AG09309 (cell line): Measurements from ENCODE around the gene CHIA.

Source experiments
- DNase-seq: peaks from one replicate; pipeline ENCODE4 v3.0.0-alpha.2; 2010; ENCODE audit warnings: low read depth
- H3K4me3 ChIP-seq: 2 replicates; pipeline ENCODE4 v1.5.1; 2011; ENCODE audit warnings: mild to moderate bottlenecking, low read depth, low read length, moderate library complexity; ENCODE audit not compliant: control insufficient read depth
- CTCF ChIP-seq: IDR thresholded peaks from 2 replicates; pipeline ENCODE4 v1.5.1; 2011; ENCODE audit warnings: mild to moderate bottlenecking, low read depth, low read length, inconsistent platforms; ENCODE audit not compliant: insufficient read depth, control insufficient read depth; ENCODE audit errors: missing control alignments

CHIA gene

DNA sequence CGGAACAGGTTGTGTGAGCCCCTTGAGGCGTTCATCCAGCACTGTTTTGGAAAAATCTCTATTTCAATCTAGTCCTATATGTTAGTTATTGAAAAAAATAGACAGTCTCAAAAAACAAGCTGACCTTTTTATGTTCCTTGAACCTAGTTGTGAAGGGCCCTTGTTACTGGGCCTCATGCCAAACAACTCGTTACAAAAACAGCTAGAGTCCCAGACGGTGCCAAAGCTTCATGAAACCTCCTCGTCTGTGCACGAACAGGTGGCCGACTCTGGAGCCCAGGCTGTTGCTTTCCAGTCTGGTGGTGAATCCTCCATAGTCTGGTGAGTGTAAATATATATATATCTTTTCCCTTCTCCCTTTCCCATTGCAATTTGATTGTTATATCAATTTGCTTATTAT lies at the start of gene CHIA:
Gene CHIA (plus strand): TSS at position 222 of the 400 bp plus-strand sequence. CDS start 19,617 bp downstream, outside the sequence.
- H3K4me3 ChIP-seq = no peak within 1 kb of the TSS
- no peak for TF ChIP-seq CTCF
- no peak for DNase-seq

DNA sequence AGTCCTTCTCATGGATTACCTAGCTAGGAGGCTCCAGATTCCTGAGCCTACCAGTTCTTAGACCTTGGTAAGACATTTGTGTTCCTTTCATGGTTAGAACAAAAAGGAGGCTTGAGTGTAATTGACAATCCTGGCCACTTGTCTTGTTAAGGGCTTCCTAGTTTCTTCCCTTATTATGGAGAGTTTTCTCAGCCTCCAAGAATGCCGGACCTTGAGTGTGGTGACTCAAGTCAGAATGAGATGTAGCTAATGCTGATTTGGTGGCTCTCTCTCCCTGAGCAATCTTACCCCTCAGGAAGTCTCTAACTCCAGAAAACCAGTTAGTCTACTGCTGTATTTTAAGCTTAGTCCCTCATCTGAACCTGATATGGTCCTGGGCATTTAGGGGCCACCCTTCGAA lies 48.9 kb upstream of the CHIA start:
- no peak for TF ChIP-seq CTCF
- no peak overlapping the region for H3K4me3 ChIP-seq
- DNase-seq = no peak

DNA sequence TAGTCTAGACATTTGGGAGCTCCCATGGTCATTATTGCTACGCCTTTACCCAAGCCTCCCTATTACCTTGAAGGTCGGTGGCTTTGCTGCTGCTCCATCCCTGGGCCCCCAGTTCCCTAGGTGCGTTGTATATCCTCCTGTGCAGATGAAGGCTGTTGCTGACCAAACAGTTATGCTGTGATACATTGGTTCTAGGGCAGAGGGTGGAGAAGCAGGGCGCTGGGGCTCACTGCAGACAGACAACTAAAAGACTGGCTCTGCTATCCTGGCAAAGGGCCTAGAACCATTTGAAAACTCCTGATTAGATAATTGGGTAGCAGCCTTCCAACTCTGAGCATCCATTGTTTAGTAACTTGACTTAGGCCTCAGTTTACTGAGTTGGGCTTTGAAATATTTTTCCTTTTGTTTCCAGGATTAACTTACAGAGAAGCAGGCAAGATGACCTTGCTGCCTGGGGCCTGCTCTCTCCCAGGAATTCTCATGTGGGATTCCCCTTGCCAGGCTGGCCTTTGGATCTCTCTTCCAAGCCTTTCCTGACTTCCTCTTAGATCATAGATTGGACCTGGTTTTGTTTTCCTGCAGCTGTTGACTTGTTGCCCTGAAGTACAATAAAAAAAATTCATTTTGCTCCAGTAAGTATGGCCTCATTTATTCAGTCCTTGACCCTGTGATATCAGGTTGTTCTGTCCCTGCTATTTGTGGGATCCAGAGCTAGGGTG lies 47.7 kb upstream of the CHIA start:
- no peak overlapping the region for H3K4me3 ChIP-seq
- DNase-seq = no peak
- no peak for TF ChIP-seq CTCF

DNA sequence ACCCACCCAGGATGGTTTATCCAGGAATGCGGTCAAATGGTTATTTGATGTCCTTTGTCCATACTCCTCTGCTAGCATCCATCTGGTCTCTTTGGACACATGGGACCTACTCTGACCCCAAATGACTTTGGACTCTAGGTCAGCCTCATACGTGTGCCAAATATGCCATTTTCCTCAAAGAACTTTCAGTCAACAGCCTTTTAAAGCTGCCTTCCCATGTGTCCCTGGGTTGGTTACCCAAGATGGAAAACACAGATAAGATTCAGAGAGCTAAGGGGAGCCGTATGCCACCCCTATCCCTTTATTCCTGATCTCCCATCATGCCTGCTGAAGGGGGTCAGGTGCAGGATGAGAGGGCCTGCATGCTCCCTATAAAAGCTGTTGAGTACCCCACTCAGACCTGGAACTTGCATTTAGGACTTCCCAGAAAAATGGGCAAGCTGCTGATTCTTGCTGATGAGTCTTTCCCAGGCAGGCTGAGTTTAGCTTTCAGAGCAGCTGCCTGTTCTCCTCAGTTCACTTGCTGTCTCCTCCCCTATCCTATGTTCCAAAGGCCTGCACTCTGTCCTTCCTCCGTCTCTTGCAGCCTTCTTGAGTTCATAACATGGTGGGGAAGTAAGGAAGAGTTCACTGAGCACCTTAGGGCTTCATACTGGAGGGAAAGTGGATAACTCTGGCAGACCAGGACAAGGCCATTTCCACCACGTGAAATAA lies 43.4 kb upstream of the CHIA start:
- TF ChIP-seq CTCF = no peak
- no peak for DNase-seq
- H3K4me3 ChIP-seq = no peak overlapping the region

DNA sequence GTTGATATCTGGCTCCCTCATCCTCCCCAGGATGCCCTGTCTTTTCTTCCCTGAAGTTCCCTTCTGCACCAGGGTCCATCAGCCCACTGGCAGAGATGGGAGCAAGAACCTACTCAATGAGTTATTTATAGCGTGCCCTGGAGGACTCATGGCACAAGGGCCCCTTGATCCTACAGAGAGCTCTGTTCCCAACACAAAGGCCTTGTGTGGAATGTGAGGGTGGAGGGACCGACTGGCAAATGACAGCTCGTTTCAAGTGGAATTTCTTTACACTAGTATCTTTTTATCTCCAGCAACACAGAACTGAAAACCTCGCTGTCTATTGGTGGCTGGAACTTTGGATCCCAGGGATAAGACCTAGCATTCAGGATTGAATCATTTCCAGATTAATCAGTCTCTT lies 40.7 kb upstream of the CHIA start:
- no peak overlapping the region for H3K4me3 ChIP-seq
- no peak for DNase-seq
- no peak for TF ChIP-seq CTCF

GRCh38 chr1:111251570-111251969 lies 39.1 kb upstream of the CHIA start:
- no peak for TF ChIP-seq CTCF
- no peak for DNase-seq
- no peak overlapping the region for H3K4me3 ChIP-seq
